NCI-H2196 treated with DMSO at 0.1 percent for 48 hours (cell line): Measurements from ENCODE around the gene CTSS.

Experiments
- DNase-seq: peaks from one replicate; lab custom pipeline; 2025; ENCODE audit not compliant: unreplicated experiment; lab: John Stamatoyannopoulos, UW

The CTSS gene

DNA sequence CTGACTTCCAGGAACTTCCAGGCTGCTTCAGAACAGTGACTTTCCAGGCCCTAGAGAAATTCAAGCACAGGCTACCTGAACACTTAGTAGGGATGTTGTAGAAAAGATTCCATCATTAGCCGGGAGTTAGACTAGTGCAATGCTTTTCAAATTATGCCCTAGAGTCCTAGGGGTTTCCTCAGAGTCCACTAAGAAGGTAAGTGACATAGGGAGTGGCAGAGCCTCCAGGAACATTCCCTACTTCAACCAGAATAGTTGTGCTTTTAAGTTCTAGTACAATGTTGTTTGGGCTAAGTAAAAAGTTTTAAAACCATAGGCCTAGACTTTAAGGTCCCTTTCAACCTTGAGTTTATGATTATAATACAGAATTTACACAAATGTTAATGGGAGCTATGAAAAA lies 59.5 kb downstream of the CTSS start:
- DNase-seq, result no peak

DNA sequence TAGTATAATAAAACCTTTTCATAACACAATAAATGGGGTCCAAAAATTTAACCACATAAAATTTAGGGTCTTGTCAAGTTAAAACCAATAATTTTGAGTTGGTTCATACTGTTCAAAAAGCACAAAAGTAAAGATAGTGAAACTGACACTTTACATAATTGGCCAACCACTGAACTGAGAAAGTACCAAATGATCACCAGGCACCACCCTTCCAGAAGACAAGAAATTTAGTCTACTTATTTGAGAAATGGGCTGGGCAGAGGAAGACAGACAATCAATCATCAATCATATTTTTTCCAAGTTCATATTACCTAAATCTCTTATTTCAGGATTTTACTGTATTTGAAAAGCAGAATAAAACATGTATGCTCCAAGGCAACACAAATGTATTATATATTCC lies 62.2 kb downstream of the CTSS start:
- DNase-seq, result no peak

DNA sequence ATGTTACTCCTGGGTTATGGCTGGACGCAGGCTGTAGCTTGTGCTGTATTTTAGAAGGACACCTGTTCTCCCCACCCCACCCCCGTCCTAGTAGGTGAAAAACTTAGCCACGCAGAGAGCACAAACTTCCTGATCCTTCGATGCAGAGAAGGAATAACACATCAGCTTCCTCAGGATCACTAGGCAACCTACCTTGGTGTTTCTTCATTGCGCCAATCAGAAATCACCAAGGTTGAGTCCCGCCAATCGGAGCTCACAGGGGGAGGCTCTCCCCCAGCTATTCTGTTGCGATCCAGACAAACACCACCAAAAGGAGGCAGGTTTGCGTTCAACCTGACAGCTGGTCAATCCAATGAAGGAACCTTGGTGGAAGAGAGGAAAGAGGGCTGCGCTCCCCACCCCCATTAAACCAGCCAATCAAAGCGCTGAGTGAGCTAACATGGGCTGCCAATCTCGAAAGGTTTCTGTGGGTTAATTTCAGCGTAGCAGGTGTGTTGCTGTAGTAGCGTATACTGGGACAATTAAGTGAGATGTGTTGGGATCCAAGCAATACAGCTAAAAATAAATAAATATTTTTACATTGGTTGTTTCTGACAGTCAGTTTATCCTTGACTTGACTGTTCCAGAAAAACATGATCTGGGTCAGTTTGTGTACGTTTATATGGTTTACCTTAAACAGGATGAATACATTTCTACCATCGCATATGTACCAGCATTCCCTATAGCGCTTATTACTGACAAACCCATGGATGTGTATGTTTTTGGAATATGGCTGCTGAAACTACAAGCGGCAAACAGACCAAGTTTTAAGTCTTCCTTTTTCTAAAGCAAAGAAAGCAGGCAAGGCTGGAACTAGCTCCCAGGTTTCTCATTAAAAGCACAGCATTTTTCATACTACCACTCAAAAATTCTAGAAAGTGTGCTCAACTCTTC lies 68.3 kb downstream of the CTSS start, which contains the start of gene GOLPH3L:
GOLPH3L (minus strand) TSS at position 160 of the 933 bp plus-strand sequence. CDS start 2,316 bp downstream, outside the sequence.
- DNase-seq, result peak; percentile 98

DNA sequence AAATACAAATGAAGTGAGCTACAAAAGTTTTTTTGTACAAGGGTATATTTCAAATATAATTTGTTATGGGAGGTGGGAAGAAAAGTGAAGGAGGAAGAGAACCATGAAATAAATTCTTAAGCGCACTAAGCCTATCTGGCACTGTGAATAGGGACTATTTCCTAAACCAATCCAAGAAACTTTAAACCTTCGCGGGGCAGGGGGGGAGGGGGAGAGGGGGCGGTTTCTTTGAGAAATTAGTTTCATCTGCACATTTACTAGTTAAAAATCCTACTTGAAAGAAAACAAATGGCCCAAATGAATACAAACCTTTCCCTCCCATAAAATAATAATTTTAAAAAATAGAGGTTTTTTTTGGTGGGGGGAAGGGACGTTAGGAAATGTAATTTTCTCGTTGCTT lies 69.0 kb downstream of the CTSS start:
- DNase-seq, result no peak

DNA sequence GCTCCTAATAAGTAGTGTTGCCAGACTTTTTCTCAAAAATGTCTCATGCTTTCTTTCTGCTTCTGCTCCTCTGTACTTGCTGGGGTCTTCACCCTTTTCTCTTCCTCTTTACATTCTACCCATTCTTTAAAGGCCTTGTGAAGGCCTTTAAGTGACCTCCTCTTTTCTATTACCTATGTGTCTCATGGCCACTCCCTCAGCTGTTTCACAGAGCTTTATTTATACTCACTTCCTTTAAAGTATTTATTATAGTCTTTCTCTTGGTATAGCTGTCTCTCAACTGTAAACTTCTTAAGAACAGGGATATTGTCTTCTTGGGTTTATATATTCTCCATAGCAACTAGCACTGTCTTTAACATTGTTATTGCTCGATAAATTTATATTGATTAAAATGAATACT lies 69.4 kb downstream of the CTSS start:
- no peak for DNase-seq

DNA sequence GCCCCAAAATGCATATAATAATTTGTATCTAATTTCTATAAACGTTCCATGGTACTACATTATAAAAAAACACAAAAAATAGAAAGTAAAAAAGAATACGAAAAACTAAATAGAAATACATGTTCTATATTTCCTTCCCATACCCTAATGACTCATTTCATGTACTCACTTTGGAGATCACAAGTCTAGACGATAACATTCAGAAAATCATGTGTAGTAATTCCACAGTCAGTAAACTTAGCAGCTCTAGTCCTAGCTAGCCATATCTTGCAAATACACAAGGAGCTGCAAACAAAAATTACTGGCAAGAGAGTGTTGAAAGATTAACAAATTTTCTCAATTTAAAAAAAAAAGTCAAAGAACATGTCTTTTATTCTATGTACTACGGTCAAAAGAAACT lies 70.0 kb downstream of the CTSS start:
- DNase-seq, result no peak

DNA sequence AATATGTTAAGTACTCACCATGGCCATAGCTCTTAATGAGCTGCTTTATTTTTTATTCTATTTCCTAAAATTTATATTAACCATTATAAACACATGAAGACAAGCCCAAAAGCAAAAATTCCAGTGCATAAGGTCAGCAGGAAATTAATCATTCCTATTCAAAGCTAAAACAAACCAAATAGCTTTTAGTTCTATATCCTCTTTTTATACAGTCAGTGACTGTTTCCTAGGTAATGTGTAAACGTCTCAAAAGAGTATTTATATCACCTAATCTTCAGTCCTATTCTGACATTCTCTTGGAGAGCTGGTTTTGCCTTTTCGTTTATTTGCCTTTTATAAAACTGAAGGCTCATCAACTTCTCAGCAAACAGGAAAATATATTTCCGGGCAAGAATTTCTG lies 72.9 kb downstream of the CTSS start:
- DNase-seq, result no peak

DNA sequence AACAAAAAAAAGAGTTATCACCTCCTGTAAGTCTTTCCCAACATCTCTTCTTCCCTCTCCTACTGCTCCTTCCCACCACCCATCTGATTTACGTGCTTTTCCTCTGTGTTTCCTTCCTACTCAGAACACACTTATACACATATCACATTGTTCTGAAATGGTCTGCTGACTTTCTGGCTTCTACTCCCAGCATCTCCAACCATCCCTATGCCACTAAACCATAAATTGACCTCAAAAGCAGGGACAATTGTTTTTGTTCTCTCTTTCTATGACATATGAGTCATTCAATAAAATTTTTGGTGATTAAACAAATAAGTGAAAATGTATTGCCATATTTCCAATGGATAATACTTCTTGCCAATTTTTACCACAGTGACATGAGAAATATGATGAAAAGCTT lies 76.8 kb downstream of the CTSS start:
- no peak for DNase-seq

DNA sequence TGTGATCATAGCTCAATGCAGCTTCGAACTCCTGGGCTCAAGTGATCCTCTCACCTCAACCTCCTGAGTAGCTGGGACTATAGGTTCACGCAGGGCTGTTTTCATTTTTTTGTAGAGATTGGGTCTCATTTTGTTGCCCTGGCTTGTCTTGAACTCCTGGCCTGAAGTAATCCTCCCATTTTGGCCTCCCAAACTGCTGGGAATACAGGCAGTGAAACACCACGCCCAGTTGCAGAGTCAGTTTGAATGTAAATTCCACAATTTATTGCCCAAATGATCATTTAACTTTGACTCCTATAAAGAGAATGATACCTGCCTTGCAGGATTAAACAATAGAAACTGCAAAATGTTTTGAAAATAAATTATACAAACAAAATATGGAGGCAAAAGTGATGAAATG lies 79.3 kb downstream of the CTSS start:
- DNase-seq, result no peak

DNA sequence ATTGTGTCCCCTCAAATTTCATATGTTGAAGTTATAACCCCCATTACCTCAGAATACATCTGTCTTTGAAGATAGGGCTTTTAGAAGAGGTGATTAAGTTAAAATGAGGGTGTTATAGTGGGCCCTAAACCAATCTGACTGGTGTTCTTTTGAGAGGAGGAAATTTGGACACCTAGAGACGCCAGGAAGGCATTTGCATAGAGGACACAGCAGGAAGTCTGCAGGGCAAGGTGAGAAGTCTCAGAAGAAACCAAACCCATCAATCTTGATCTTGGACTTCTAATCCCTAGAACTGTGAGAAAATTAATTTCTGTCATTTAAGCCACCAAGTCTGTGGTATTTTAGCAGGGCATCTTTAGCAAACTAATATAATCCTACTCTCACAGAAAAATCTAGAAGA lies 81.7 kb downstream of the CTSS start:
- no peak for DNase-seq
